Adrenal gland (tissue), 5 donors: ENCODE results near the gene GCNT2.

Experiments used
- POLR2A ChIP-seq, 2 donors: fragments of 450-650 bp; IDR thresholded peaks; one replicate each; pipeline ENCODE4 v1.6.1; 2017; ENCODE audit warnings: antibody characterized with exemption in 2 of 2, mild to moderate bottlenecking in 2 of 2, moderate library complexity in 1 of 2
- TF ChIP-seq, protein P1 (sequence below), 6 experiments: fragments of 450-650 bp in 4 of 6; fragments of 200-600 bp in 2 of 6; sonication (generic) in 1 of 6; IDR thresholded peaks; 1 replicate in 5 of 6; 2 replicates in 1 of 6; pipeline versions ENCODE4 v1.5.1 to v1.8.0; 2016 to 2021; ENCODE audit warnings: antibody characterized with exemption in 6 of 6, mild to moderate bottlenecking in 2 of 6, moderate library complexity in 1 of 6
- donor health status: DM: no; HTN: no; CAD: no.

DNA sequence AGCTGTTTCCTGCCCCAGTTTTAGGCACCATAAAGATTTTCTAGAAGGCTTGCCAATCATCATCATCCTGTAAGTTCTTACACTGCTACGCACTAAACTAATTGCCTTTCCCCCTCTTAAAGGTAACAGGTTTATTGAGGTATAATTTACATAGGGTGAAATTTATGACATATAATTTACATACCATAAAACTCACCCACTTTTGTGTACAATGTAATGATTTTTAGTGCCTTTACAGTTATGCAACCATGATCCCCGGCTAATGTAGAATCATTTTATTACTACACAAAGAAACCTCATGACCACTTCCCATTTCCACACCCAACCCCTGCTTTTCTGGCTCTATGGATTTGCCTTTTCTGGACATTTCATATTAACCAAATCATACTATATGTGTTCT lies 21.1 kb downstream of the GCNT2 start:
- TF ChIP-seq POLR2A (IDR thresholded peaks at IDR 0.05) = no peak
- TF ChIP-seq, protein P1, sequence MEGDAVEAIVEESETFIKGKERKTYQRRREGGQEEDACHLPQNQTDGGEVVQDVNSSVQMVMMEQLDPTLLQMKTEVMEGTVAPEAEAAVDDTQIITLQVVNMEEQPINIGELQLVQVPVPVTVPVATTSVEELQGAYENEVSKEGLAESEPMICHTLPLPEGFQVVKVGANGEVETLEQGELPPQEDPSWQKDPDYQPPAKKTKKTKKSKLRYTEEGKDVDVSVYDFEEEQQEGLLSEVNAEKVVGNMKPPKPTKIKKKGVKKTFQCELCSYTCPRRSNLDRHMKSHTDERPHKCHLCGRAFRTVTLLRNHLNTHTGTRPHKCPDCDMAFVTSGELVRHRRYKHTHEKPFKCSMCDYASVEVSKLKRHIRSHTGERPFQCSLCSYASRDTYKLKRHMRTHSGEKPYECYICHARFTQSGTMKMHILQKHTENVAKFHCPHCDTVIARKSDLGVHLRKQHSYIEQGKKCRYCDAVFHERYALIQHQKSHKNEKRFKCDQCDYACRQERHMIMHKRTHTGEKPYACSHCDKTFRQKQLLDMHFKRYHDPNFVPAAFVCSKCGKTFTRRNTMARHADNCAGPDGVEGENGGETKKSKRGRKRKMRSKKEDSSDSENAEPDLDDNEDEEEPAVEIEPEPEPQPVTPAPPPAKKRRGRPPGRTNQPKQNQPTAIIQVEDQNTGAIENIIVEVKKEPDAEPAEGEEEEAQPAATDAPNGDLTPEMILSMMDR (IDR thresholded peaks at IDR 0.05) = no peak
